Right renal cortex interstitium (tissue), 3 donors: ENCODE data around the gene RANBP17. TPM values are rescaled to one million over a fixed set of nuclear protein-coding genes. Genes with fewer than 3 reads are reported as not detected.
"Not testable (repeated sequence)": the region's sequence is repeated elsewhere in the genome, so short reads cannot be mapped to it uniquely, and the experiment has no call there.

ENCODE experiments used
- DNase-seq, 3 donors: peaks; one replicate each; pipeline ENCODE4 v3.0.0-alpha.2; 2013; ENCODE audit warnings: low read depth in 3 of 3, low spot score in 2 of 3
- polyA plus RNA-seq, 3 donors: library from polyadenylated mRNA; unstranded; fragments of 120-200 nt; gene quantifications; one replicate each; pipeline ENCODE4 v1.2.1, GENCODE V29; 2013; ENCODE audit not compliant: insufficient read length in 3 of 3

RANBP17 gene
- polyA plus RNA-seq, 3 donors: 8.8 to 10.9 (median 9.2) TPM

DNA sequence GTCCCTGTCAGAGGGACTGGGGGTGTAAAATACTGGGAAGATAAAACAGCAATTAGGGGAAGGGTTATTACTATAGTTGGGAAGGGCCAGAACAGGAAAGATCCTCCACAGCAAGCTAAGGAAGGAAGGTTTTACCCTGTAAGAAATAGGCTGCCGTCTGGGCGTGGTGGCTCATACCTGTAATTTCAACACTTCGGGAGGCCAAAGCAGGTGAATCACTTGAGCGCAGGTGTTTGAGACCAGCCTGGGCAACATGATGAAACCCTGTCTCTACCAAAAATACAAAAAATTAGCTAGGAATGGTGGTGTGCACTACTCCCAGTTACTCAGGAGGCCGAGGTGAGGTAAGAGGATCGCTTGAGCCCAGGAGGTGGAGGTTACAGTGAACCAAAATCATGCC is 282.1 kb downstream of the RANBP17 start:
- no peak for DNase-seq

DNA sequence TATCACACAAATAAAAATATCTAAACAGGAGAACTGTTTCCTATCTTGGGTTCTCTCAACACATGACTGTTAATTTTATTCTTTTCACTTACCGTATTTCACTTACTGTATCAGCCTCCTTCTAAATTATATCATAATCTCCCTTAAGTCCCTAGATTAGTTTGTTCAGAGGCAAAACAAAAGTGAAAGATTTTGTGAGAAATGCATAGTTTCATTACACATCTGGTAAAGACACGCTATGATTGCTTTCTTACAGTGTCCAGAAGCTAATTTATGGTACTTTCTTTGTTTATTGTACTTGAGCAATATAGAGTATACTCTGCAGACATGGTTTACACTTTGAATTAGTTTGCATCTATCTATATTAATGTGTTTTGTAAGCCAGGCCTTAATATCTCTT is 287.5 kb downstream of the RANBP17 start:
- no peak for DNase-seq

DNA sequence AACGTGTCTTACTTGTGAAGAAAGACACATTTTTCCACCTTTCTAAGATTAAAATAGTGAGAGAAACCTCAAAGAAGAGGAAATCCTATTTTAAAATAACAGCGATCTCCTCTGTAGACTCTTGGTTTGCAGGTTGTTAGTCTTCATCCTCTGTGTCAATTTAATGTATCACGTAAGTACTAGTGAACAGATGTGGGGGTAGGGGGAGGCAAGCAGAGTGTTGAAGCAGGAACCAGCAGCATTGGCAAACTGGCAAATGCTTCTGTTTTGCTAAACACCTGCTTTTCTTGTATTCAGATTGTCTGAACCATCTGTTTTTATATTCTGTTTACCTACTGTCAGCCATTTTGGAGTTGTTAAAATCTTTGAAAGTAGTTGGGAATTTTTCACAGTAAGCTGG is 288.0 kb downstream of the RANBP17 start:
- DNase-seq: no peak

DNA sequence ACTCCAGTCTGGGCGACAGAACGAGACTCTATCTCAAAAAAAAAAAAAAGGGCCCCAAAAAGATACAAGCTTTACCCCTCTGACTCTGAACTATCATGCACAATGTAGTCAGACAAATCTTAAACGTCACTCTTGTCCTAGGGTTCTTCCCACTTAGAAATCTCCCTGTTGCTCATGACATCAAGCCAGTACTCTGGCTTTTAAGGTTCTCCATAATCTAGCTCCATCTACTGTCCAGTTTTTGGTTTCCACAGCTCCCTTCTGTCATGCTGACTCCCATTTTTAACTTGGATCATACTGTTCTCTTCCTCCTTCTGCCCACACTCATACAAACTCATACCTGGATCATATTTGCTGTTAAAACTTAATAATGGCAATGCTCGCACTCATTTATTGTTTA is 290.6 kb downstream of the RANBP17 start:
- DNase-seq: no peak

DNA sequence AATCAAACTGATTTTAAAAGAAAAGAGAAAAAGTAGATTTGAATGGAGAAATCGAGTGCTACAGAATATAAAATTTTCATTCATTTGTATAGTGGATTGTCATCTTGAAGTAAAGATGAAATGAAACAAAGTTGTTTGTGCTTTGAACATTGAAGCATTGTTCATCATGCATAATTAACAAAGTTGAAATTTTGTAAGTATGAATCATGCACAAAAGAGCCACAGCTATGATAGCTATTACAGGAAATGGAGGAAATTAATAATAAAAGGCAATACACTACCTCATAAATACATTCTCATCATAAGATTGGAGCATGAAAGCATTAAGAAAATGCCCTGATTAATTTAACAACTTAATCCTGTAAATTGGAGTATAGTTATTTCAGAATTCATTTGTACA is 293.8 kb downstream of the RANBP17 start:
- no peak for DNase-seq

DNA sequence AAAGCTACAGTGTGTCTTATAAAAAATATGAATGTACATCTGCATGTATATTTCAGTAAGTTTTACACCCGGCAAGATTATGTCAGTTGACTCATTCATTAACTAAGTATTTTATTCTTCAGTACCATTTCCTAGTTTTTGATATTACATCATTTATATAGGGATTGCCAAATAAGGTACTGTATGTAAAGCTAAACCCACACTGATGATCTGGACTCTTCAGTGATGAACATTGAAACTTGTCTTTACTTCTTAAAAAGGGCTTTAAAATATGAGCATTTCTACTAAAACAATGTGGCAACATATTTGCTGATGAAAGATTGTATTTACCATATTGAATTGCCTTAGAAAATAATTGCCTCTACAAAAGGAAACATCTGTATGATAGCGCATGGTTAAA is 295.5 kb downstream of the RANBP17 start:
- DNase-seq: no peak

DNA sequence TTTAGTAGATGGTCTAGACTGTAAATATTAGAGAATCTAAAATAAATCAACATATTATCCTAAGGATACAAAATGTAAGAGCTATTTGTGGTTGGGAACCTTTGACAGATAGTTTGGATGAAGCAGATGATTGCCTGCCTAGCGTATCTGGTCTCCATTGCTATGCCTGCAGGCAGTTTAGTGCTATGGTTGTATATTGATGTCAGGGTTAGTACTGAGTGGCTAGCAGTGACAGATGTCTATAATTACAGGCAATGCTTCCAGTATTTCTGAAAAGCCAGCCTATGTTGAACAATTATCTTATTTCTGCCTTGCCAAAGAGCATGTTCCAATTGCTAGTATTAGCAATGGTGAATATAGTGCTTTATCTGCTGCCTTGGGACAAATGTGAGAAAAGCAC is 296.0 kb downstream of the RANBP17 start:
- no peak for DNase-seq

DNA sequence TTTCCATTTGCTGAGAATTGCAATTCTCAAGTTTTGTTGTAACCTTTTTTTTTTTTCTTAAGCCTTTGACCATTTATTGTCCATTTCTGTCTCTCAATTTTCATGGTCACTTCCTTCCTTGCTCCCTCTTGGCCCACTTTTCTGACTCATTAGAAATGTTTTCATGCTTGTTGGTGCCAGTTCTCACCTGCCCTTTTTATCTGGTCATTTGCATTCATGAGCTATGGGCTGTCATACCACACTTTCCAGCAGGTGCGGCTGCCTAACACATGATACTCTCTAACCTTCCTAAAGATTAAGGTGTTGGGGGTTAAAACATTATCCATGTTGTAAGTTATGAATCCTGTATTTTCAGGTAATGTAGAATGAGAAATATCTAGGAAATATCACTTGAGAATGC is 296.8 kb downstream of the RANBP17 start:
- DNase-seq: no peak

DNA sequence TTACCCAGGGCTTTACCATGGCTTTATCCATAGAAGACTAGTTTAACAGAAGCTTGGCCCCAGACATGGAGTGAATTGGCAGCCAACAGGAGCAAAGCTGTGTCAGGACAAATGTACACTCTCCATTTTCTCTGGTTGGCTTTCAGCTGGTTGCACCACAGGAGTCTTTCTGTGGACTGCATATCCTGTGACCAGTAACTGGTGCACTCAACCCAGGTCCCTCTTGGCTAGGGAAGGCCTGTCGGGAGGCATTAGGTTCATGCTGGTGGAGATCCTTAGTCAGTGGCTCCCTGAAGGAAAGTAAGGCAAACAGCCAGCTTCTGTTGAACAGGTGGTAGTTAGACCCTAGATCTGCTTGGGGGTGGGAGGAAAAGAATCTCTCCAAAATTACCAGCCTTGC is 300.3 kb downstream of the RANBP17 start:
- DNase-seq: no peak

DNA sequence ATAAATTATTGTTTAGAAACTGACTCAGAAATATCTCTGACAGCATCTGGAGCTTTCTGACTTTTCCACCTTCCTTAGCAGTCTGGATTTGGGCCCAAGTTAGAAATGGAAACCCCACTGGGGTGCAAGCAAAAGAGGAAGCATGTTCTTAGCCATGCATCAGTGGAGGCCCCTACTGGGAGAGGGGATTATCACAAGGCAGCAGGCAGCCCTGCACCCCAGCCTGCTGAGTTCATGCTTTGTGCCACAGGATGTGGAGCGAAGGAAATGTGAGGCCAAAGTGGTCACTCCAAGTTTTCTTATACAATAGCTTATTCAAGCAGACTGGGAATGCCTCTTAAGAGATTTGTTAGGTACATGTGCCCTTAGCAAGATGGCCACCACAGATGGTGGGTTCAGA is 300.8 kb downstream of the RANBP17 start:
- DNase-seq: no peak

DNA sequence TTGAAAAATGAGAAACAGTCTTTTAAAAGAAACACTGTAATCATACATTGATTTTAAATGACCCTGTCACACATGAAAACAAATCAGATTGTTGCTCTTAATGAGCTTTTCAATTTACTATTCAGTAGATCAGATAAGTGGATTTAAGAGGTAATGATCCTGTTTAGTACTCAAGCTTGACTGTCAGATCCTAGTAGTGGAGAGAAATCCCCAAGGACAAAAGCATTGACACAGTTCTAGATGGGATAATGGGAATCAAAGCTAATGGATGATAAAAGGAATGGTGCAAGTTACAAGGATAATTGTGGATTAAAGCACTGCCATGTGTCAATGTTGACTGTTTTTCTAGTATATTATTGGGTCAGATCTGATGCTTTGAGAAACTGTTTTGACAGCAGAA is 304.9 kb downstream of the RANBP17 start:
- no peak for DNase-seq

DNA sequence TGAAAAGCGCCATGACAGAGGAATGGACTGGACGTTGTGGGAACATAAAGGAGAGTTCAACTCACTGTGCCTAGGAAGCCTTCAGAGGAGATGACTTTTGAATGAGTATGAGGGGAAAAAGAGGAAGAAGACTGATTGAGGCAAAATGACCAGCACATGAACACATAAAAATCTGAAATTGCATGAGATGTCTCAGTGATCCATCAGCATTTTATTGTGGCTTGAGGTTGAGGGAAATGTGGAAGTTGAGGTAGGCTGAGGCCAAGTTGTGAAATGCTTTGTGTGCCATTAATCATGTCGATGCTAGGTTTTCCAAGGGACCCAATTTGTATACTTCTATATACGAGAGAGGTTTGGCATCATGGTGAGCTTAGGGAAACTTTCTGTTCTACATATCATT is 306.4 kb downstream of the RANBP17 start:
- DNase-seq: no peak

DNA sequence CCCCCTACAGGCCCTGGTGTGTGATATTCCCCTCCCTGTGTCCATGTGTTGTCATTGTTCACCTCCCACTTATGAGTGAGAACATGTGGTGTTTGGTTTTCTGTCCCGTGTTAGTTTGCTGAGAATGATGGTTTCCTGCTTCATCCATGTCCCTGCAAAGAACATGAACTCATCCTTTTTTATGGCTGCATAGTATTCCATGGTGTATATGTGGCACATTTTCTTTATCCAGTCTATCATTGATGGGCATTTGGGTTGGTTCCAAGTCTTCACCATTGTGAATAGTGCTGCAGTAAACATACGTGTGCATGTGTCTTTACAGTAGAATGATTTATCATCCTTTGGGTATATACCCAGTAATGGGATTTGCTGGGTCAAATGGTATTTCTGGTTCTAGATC is 313.1 kb downstream of the RANBP17 start:
- not testable (repeated sequence) for DNase-seq

DNA sequence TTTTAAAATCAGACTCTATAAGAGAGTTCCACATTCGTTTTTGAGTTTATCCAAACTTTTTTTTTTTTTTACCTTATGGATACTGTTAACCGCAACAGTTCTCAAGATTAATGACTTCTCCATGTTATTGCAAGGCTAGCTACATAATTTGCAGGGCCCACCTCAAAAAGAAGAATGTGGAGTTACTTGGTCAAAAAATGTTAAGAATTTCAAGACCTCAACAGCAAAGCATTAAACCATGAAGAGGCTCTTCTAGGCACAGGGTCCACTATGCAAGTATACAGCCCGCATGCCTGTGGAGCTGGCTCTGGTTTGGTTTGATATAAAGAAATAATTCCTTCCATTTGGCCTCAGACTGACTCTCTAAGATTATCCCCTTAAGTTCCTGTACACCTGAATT is 313.9 kb downstream of the RANBP17 start:
- no peak for DNase-seq

DNA sequence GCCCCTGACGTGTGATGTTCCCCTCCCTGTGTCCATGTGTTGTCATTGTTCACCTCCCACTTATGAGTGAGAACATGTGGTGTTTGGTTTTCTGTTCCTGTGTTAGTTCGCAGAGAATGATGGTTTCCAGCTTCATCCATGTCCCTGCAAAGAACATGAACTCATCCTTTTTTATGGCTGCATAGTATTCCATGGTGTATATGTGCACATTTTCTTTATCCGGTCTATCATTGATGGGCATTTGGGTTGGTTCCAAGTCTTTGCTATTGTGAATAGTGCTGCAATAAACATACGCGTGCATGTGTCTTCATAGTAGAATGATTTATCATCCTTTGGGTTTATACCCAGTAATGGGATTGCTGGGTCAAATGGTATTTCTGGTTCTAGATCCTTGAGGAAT is 316.4 kb downstream of the RANBP17 start:
- DNase-seq: not testable (repeated sequence)

DNA sequence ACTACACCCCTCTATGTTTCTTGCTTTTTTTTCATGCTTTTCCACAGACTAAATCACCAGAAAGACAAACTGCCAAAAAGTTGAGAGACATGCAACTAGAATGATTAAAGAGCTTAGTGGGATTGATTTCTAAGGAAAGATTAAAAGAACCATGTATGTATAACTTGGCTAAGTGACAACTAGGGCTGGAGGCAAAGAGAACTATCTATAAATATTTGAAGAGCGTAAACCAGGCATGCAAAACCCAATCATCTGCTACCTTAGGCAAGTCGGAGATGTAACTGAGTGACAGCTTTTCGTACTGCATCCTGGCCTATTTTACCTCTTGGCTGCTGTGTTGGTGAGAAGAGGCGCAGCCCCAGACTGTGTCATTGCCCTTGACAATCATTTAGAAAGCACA is 326.2 kb downstream of the RANBP17 start:
- no peak for DNase-seq

DNA sequence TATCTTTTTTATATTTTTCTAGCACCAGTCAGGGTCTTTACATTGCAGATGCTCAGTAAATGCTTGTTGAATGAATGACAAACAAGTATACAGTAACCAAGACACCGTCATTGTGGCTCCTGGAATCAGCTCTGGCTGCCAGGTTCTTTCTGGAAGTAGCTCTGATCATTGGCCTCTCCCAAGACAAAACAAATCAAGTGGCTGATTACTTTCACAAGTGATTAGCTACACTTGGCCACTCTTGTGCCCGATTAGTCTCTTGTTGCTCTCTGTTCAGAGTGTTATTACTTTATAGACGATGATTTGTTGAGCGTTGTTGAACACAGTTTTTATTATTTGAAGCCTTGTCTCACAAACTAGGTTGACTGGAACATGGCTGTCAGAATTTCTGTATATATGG is 327.6 kb downstream of the RANBP17 start:
- no peak for DNase-seq

DNA sequence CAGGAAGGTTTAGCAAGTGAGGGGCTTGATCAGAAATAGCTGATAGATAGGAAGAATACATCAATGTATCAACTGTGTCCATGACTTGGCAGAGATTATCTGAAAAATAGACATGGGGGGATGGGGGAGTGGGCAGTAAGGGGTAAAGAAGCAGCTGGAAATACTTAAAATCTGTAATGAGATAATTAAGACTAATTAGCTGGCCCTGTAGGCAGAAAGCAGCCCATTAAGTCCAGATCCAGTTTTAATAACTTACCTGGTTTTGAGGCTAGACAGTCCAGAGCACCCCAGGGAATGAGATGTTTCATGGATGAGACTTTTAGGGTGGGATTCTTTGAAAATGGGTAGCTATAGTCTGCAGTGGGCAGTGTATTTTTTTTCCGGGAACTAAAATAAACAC is 330.3 kb downstream of the RANBP17 start:
- DNase-seq: no peak

DNA sequence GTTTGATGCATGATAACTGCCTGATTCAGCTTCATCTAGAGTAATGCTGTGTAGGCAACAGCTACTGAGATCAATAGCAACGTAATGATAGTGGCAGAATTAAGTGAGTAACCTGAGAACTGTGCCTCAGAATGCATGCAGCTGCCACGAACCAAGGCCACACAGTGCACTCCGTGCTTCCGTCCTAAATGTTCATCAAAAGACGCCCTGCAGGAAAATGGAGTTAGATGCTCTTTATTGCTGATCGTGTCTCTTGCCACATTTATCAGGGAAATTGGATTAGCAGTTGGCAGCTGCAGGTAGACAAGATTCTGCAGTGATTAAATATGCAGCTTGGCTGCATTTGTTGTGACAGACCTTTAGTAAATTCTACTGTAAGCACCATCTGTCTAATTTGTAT is 339.5 kb downstream of the RANBP17 start:
- DNase-seq: no peak

DNA sequence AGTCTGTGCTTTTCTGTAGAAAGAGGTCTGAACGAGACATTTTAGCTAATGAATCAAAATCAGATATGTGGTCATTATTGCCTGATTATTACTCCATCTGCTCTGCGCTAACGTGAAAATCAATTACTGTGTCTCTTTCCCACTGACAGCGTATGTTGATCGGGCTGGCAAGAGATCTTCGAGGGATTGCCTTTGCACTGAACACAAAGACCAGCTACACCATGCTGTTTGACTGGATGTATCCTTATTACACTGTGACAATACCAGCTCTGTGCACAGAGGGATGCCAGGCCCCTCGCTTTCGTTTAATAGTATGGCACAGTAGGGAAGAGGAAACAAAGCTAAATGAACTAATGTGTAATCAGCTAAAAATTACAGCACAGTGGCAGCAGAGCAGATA is 343.6 kb downstream of the RANBP17 start:
- DNase-seq: no peak

DNA sequence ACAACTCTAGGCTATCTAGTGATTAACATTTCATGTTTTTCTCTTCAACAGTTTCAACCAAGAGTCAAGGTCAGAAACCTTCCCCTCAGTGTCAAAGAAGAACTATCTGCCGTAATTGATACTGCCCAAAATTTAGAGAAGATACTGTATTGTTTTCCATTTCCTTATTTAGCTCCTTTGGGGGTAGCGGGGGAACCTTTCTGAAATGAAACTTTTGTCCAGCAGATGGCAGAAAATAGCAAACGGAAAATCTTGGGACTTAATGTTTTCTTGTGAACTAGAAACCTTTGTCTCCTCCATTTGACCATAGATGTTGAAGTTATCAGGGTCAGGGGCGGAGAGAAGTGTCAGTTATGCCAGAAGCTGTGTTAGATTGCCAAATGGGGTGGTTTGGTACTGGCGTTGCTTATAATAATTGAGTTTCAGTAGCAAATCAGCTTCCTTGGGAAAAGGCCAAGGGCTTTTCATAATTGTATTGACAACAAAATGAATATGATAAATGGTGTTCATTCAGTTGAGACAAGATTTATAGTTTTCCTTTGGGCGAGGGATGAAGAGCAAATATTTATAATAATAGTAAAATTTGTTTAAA is 345.5 kb downstream of the RANBP17 start:
- peak; percentile 17 to 30 (median 23) for DNase-seq

DNA sequence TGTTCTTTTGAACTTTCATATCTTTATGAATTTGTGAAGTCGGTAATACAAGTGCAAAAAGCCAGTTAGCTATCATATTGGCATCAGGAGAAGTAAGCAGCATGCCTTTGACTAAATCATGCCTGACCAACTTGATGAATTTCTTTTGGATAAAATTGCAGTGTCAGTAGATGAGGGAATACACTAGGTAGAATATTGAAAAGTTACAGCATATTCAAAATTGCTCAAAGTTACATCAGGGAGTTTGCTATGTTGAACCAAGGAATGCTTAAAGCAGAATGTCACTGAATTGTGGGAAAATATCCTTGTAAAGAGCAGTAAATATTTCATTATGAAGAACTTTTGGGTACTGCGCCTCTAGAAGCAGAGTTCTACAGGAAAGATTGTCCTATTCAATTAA is 360.1 kb downstream of the RANBP17 start:
- no peak for DNase-seq

DNA sequence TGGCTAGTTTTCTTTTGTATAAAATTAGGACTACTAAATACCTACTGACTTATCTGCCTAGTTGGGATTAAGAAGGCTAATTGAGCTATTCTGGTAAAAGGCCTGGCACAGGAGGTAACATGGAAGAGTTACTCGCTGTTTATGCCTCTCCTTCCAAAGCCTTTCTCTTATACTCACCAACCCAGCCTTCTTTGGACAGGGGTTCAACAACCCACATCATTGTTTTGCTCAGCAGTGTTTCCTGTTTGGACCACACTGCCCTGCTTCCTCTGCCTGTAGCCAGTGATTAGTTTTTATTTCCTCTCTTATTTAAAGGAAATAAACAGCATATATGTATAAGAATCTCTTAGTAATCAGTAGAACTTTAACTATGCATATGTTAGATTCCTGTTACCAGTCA is 362.1 kb downstream of the RANBP17 start:
- no peak for DNase-seq
